ENCODE data around the gene SNX5.

Gene SNX5

DNA sequence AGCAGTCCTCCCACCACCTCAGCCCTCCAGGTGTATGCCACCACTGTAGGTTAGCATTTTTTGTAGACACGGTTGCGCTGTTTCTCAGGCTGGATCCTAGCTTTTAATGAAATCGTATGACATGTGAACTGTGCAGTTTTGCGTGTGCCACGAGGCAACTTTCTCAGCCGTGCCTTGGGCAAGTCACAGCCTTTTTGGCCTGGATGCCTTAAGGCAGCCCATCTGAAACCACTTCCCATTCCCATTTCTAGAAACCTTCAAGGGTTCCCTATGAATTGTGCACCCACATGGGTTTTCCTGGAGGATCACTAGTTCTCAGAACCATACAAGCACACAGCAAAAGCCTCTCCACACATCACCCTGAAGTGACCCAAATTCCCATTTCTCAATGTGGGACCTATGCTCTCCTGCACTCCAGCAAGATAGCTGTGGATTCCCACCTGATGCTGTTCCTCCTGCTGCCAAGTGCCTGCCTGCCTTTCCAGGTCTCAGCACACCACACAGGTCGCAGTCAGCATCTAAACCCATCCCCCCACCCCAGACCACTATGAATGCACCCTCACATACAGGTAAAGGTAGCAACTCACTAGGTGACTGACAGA, 28.9 kb downstream of the SNX5 start:
- DNase-seq = no peak

GRCh38 chr20:17938871-17939619, 29.5 kb downstream of the SNX5 start:
- DNase-seq = peak; percentile 88

DNA sequence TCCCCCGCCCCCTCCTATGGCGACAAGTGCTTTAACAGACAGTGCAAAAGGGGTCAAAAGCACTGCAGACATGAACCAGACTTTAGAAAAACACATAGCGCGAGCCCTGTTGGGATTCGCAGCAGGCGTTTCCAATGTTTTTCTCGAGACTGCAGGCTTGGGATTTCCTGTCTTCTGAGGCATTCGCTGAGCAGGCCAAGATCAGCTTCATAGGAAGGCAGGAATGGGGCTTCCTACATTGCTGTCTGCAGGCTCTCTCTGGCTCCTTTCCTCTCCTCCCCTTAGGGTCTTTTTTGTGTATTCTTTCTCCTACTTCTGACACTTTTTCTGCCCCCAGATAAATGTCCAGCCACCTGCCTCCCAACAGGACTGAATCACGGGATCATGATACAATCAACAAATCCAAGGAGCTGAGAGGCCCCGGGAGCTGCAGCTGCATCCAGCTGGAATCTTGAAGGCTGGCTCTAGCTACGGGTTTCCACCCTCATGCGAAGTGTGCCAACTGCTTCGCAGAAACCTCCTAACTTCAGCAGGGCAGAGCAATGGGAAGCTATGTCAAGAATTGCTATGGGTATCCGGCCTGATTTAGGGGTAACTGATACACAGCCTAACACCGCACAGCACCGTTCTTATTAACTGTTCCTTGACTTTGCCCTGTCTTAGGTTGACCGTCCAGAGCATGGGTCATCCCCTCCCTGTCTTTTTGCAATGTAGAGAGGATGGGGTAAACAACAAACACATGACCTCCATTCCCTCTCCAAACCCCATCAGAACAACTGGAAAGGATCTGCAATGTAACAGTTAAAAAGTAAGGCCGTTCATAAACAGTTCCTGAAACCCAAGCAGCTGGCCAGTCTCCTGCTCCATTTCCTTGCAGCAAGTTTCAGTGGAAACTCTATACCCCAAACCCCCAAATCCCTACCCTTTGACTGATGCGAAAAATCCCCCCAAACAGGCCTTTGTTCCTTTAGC, 31.5 kb downstream of the SNX5 start:
- peak; percentile 79 for DNase-seq

DNA sequence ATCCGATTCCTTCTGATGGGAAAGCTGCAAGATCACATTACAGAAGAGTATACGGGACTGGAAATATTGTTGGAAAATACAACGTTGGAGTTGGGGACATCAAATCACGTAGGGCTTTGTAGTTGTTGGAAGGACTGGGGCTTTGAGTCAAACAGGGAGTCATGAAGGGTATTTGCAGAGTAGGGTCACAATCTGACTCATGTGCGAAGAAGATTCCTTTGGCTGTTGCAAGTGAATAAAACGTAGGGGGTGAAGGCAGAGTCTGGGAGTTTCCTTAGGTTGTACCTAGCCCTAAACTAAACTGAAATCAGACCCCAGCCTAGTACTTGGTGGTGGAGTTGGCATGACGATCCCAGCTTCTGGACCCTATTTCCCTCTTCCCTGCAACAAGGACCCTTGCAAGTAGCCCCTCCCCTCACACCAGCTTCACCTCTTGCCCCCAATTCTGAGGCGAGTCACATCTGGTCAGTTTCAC, 32.3 kb downstream of the SNX5 start:
- no peak for DNase-seq

- no peak for DNase-seq
Observed at GRCh38 chr20:17935761-17936160, 32.8 kb downstream of the SNX5 start.

DNA sequence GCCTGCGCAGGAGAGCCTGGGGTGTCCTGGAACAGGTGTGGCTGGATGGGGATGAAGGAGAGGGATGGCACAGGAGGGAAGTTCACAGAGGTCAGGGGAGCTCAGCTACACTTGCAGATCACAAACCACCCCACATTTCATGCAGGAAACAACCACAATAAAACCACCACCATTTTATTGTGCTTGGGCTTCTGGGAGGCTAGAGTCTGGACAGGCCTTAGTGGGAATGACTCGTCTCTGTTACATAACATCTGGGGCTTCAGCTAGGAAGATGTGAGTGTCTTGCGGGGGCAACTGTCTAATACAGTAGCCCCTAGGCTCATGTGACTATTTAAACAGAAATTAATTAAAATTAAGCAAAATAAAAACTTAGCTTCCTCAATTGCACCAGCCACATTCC, 33.4 kb downstream of the SNX5 start:
- DNase-seq = no peak

DNA sequence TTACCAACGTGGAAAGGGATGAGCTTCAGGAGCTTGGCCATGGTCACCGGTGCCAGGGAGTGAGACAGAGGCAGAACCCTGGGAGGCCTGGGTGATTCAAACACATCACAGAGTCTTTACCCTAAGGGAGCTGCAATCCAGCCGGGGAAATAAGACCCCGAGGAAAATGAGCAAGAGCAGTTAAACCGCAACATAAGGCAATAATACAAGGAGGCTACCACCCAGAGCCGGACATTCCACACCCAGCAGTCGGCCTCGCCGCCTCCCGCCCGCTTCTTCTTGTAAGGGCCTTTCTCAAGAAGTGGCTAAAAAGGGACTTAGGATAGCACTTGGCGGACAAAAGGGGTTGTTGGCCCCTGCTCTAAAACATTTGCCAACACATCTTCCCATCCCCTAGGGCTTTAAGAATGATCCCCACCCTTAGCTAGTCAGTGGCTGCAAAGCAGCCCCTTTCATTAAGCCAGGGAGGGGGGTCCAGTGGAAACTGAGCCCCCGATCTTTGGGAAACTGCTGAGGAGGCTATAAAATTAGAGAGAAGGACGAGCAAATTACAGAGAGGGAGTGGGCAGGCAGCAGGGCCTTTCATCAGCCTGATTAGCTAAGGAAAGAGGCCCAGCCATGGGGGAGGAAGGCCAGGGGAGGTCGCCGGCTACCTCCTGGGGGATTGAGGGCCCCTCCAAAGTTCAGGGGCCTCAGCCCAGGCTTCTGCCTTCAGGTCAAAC, 34.3 kb downstream of the SNX5 start:
- no peak for DNase-seq

GRCh38 chr20:17933711-17934110, 34.9 kb downstream of the SNX5 start:
- DNase-seq = no peak

GRCh38 chr20:17933121-17933520, 35.5 kb downstream of the SNX5 start:
- no peak for DNase-seq

DNA sequence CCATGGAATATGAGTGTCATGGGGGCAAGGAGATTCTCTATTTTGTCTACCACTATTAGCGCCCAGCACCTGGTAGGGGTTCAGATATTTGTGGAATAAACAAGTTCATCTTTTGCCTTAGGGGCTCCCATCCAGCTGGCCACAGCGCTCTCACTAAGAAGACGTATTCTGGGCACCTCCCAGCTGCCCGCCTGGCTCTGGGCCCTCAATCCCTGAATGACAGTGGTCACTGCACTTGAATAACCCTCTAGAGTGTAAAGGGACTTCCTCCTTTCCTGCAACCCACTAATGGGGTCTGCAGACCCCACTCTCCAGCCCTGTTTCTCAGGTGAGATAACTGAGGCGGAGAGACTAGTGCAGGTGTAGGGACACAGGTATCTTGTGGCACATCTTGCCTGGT, 36.2 kb downstream of the SNX5 start:
- no peak for DNase-seq

- DNase-seq = no peak
Observed at GRCh38 chr20:17931513-17931912, 37.1 kb downstream of the SNX5 start.

DNA sequence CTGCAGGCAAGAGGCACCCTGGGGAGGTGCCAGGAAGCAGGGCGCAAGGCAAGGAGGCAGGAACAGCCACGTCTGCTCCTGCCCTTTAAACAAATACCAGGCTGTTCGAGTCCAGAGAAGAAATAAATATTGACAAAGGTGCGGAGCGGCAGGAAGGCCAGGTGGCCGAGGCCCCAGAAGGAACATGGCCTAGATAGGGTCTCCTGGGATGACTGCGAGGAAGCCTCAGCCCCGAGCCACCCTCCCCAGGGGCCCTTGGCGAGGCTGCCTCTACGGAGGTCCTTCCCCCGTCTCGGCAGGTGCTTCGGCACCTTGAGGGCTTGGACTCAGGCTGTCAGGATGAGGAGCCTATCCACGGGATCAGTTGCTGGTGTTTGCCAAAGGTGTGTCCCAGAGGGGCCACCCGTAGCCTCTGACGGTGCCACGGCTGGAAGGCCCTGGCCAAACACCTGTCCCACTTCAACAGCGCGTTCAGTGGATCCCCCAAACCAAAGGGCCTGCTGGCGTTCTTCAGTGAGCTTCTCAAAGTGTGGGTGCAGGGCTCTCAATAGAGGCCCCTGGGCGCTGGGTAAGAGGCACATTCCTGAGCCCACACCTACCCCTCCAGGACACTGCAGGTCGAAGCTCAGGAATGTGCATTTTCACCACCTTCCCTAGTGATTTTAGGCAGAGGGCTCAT, 39.8 kb downstream of the SNX5 start:
- DNase-seq = no peak

DNA sequence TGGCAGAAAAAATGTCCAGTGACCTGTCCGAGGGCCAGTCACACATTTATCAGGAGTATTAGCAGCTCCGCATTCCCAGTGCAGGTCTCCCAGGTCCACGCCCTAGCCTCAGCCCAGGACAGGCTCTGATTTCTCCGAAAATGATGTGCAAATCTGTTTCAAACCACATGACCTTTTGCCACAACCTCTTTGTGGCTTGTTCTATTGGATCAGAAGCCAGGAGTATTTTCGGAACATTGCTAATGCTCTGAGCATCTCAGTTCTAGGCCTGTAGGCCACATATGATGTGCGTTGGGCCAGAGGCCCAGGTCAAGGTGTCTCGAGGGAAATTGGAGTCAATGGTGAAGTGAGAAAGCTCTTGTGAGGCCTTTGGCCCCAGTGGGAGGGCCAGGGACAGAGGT, 40.4 kb downstream of the SNX5 start:
- DNase-seq = no peak

- no peak for DNase-seq
Observed at GRCh38 chr20:17925940-17926300, 42.7 kb downstream of the SNX5 start.

- DNase-seq = peak; percentile 57
Observed at GRCh38 chr20:17925141-17925939, 43.3 kb downstream of the SNX5 start.

- DNase-seq = no peak
Observed at GRCh38 chr20:17921774-17922173, 46.8 kb downstream of the SNX5 start.

DNA sequence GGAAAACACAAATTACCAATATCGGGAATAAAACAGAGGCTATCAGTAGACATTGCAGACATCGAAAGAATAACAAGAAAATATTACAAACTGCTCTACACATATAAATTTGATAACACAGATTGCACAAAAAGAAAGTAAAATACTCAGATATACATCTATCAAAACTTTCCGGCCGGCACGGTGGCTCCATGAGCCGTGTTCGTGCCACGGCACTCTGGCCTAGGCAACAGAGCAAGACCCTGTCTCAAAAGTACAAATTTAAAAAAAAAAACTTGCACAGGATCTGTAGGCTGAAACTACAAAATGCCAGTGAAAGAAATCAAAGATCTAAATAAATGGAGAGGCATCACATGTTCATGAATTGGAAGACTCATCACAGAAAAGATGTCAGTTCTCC, 49.4 kb downstream of the SNX5 start:
- no peak for DNase-seq

DNA sequence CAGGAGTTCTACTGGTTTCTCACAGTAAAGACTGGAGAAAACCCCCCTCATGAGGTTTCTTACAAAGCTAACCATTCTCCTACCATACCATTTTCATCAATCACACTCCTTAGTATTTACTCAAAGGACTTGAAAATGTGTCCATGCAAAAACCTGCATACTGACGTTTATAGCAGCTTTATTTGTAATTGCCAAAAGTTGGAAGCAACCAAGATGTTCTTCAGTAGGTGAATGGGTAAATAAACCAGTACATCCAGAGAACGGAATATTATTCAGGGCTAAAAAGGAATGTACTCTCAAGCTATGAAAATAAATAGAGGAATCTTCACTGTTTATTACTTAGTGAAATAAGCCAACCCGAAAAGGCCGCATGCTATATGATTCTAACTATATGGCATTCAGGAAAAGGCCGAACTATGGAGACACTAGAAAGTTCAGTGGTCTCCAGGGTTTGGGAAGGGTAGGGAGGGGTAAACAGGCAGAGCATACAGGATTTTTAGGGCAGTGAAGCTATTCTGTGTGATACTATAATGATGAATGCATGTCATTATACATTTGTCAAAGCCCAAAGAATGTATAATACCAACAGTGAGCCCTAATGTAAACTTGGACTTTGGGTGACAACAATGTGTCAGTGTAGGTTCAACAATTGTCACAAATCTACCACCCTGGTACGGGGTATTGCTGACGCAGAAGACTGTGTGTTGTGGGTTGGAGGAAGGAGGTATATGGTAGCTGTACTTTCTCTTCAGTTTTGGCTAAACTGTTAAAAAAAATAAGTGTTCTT, 50.6 kb downstream of the SNX5 start:
- DNase-seq = no peak

GRCh38 chr20:17916433-17916891, 52.1 kb downstream of the SNX5 start:
- DNase-seq = no peak

DNA sequence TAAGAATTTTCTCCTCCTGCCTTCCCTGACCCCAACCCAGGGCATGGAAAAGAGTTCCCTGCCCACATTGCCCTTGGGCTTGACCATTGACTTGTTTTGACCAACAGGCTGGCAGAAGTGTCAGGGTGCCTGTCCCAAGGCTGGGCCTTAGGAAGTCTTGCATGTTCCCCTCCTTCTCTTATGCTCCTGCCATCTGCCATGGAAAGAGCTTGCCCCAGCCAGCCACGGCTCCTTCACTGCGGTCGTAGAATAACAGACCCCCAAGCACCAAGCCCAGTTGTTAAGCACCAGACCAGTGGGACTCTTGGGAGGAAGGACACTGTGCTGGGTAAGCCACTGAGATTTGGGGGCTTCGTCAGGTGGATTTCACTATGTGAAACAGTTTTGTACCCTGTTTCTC, 53.6 kb downstream of the SNX5 start:
- no peak for DNase-seq

All from eye (tissue), 1 donor.